Measurements from ENCODE around the gene RPL37A. TPM values are rescaled to one million over a fixed set of nuclear protein-coding genes. Genes with fewer than 3 reads are reported as not detected.

Gene RPL37A
- total RNA-seq, 1 donor from 2014 or later, result 2,809 TPM

DNA sequence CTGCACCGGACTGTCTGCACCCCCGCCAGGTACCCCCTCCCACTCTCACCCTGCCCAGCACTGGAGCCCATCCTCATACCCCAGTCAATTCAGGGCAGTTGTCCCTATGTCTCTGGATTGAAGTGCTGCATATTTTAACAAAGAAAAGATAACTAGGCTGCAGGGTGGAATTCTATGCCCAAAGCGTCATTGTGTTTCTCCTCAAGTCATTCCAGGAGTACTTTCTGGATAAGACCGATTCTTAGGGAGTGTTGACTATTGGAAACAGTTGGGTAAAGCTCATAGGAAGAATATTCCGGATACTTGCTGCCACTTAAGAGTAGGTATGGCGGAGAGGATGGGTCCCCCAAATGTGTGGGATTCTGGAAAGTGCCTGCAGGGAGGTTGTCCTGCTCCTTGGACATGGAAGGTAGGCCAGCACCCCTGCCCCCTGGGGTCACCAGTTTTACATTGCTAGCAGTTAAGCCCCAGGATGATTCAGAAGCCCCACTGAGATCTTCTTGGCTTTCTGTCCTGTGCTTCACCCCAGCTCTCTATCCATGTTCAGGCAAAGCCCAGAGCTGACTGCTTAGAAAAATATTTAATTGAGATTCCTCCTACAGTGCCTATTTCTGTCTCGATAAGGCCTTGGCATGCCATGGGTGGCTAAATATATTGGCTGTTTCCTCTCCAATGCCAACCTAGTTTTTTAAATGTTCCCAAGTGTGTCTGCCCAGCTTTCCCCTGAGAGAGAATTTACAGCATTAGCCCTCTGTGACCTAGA, 48.2 kb downstream of the RPL37A start:
- no peak for DNase-seq (ENCODE audit: low spot score)

DNA sequence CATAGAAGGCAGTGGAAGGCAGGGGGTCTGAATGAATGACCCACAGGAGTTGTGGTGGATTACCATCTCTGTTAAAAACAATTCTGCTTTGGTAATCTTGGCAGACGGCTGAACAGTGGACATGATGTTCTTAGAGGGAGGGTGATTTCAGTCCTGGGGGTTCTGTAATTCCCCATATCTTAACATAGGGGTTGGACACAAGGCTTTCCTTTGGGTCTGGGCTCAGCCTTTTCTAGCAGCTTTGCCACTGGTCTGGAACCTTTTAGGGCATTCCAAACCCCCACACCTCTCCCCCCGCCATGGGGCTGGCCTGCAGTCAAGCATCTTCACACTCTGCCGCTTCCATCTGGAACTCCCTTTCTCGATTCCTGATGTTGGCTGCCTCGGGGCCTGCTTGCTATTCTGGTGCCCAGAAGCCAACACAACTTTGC, 50.3 kb downstream of the RPL37A start:
- peak; percentile 79 for DNase-seq (ENCODE audit: low spot score)

DNA sequence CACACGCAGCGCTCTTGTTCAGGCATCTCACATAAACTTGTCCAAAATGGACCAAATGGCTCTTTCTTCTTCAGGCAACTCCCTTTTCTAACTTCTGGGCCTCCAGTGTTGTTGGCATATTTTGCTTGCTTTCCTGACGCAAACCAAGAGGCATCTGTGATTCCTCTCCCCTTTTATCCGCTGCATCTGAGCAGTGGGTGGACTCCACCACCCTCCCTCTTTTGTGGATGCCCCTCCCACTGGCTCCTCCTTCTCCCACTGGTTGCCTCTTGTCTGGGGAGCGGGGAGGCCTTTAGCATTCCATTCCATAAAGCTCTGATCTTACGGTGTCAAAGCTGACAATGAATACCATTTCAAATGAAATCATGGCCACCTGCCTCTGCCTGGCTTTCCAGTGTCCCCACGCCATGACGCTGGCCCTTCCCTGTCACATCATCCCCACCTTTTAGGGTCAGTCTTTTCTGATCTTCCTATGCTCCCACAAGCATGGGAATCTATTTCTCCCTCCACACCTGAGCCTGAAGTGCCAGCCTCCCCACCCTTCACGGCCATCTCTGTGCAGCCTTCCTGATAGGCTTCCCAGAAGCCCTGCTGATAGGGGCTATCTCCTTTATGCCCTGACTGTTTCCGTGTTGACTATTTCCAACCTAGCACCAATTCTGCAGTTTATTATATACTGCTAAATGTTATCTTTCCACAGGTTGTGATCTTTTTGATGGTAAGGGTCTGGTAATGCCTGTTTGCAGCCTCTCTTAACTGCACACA, 51.5 kb downstream of the RPL37A start:
- DNase-seq (ENCODE audit: low spot score), result no peak

DNA sequence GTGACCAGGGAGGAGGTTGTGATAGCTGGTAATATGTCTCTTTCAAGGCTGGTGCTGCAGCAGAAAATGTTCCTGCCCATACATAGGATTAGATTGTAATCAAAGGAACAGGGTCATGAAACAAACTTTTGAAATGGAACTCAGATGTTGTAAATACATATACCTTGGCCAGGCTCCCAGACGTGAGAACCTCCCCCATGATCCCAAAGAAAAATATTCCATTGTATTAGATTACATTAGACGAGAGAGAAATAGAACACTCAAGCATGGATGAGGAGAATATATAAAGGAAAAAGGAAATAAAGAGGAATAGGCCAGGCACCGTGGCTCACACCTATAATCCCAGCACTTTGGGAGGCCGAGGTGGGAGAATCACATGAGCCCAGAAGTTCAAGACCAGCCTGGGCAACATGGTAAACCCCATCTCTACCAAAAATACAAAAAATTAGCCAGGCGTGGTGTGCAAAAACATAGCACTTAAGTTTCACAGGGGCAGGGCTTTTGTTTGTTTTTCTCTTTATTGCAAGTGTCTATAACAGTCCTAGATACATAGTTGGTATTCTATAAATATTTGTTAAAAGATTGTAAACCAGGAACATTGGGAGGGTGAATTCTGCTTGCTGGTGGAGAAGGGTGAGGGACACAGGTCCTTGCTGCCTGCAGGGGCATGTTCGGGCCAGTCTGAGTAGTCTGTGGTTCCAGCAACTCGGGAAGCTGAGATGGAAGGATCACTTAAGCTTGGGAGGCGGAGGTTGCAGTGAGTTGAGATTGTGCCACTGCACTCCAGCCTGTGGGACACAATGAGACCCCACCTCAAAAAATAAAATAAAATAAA, 52.8 kb downstream of the RPL37A start:
- no peak for DNase-seq (ENCODE audit: low spot score)

GRCh38 chr2:216553093-216553478, 54.4 kb downstream of the RPL37A start:
- no peak for DNase-seq (ENCODE audit: low spot score)

Other genes with a start within 250 kb of the RPL37A start
- not detected for gene MARCHF4, start 126.4 kb upstream of the RPL37A start, total RNA-seq
- 27.9 TPM for gene SMARCAL1, start 86.4 kb upstream of the RPL37A start, total RNA-seq
- 210 TPM for gene IGFBP2, start 134.6 kb downstream of the RPL37A start, total RNA-seq
- gene IGFBP5, start 196.7 kb downstream of the RPL37A start, total RNA-seq, result 697 TPM